ENCODE results near the gene TULP1.

- TF ChIP-seq CTCF (conservative IDR thresholded peaks at IDR 0.05) (no peak), EZH2 (IDR thresholded peaks at IDR 0.05; ENCODE audit: low read depth) (no peak)
Observed at GRCh38 chr6:35511562-35511941, 1.1 kb downstream of the TULP1 start.

All from PC-9 (cell line).